H1 (cell line): ENCODE measurements around the gene TSPAN3. TPM values are rescaled to one million over a fixed set of nuclear protein-coding genes. Genes with fewer than 3 reads are reported as not detected.

Experiments used
- CTCF ChIA-PET: fragments of 300-600 bp; sonication (Branson Sonifier 250); formaldehyde crosslinking; loops from one replicate; lab custom pipeline; 2021; ENCODE audit not compliant: partially characterized antibody; lab: Charles Lee
- POLR2A ChIA-PET: fragments of 300-600 bp; sonication (Branson Sonifier 250); formaldehyde crosslinking; loops from one replicate; lab custom pipeline; 2021; ENCODE audit warnings: inconsistent platforms; ENCODE audit not compliant: partially characterized antibody; lab: Charles Lee
- DNase-seq, 2 experiments: peaks; one replicate each; pipeline versions ENCODE4 v3.0.0 to v3.0.0-alpha.2; 2010 to 2022; ENCODE audit warnings: low spot score in 2 of 2, low read depth in 1 of 2, mixed read lengths in 1 of 2
- FAIRE-seq: peaks from 2 replicates; lab custom pipeline; 2011; peaks lifted over from hg19 to GRCh38; lab: Jason Lieb, UNC
- H2AFZ ChIP-seq: 2 replicates; pipeline ENCODE4 v1.8.1; 2012; ENCODE audit warnings: low read length, inconsistent platforms
- H2AK5ac ChIP-seq: 2 replicates; pipeline ENCODE4 v1.6.1; 2013; ENCODE audit warnings: low read depth, low read length
- H2BK120ac ChIP-seq: replicated peaks from 2 replicates; pipeline ENCODE3; 2013; ENCODE audit warnings: low read depth, low read length, inconsistent platforms
- H2BK12ac ChIP-seq: 2 replicates; pipeline ENCODE4 v1.6.1; 2013; ENCODE audit warnings: low read depth, low read length
- H2BK15ac ChIP-seq: 2 replicates; pipeline ENCODE4 v1.6.1; 2013; ENCODE audit warnings: low read length
- H2BK20ac ChIP-seq: 2 replicates; pipeline ENCODE4 v1.6.1; 2013; ENCODE audit warnings: low read length
- H2BK5ac ChIP-seq: 2 replicates; pipeline ENCODE4 v1.6.1; 2013; ENCODE audit warnings: low read depth, low read length
- H3K14ac ChIP-seq: 2 replicates; pipeline ENCODE4 v1.6.1; 2013; ENCODE audit warnings: inconsistent platforms; ENCODE audit not compliant: insufficient read length
- H3K18ac ChIP-seq: 2 replicates; pipeline ENCODE4 v1.6.1; 2013; ENCODE audit warnings: low read length; ENCODE audit errors: extremely low read depth
- H3K23ac ChIP-seq: 2 replicates; pipeline ENCODE4 v1.6.1; 2013; ENCODE audit warnings: inconsistent platforms; ENCODE audit not compliant: insufficient read length
- H3K23me2 ChIP-seq: 2 replicates; pipeline ENCODE4 v1.6.1; 2013; ENCODE audit warnings: low read depth, low read length
- H3K27ac ChIP-seq: 2 replicates; pipeline ENCODE4 v1.6.1; 2011; ENCODE audit warnings: low read depth, low read length, inconsistent platforms
- H3K27me3 ChIP-seq, 4 experiments: replicated peaks in 1 of 4; 1 replicate in 1 of 4; 2 replicates in 3 of 4; pipeline versions ENCODE4 v1.6.1 to v1.8.1; 2011 to 2013; ENCODE audit warnings: low read length in 3 of 4, mild to moderate bottlenecking in 3 of 4, inconsistent platforms in 2 of 4, mixed read lengths in 2 of 4, moderate library complexity in 1 of 4; ENCODE audit not compliant: control insufficient read depth in 3 of 4, insufficient read depth in 3 of 4; ENCODE audit errors: extremely low read depth in 1 of 4
- H3K36me3 ChIP-seq, 4 experiments: 2 replicates each; pipeline versions ENCODE4 v1.6.1 to v1.8.1; 2011 to 2013; ENCODE audit warnings: mild to moderate bottlenecking in 4 of 4, low read length in 3 of 4, moderate library complexity in 2 of 4, control low read depth in 1 of 4, inconsistent platforms in 1 of 4; ENCODE audit not compliant: insufficient read depth in 4 of 4, control insufficient read depth in 2 of 4
- H3K4ac ChIP-seq: replicated peaks from 2 replicates; pipeline ENCODE3; 2013; ENCODE audit warnings: low read length, low read depth, mixed read lengths, inconsistent platforms; ENCODE audit not compliant: insufficient read length
- H3K4me1 ChIP-seq, 4 experiments: replicated peaks in 1 of 4; 1 replicate in 1 of 4; 2 replicates in 3 of 4; pipeline versions ENCODE4 v1.6.1 to v1.8.1; 2011 to 2013; ENCODE audit warnings: low read length in 3 of 4, inconsistent platforms in 2 of 4, mixed read lengths in 1 of 4; ENCODE audit not compliant: insufficient read depth in 4 of 4, control insufficient read depth in 3 of 4
- H3K4me2 ChIP-seq, 2 experiments: 2 replicates each; pipeline versions ENCODE4 v1.6.1 to v1.8.1; 2011 to 2013; ENCODE audit warnings: low read depth in 2 of 2, low read length in 2 of 2, control low read depth in 1 of 2, inconsistent platforms in 1 of 2, mild to moderate bottlenecking in 1 of 2; ENCODE audit not compliant: insufficient read depth in 1 of 2
- H3K4me3 ChIP-seq, 4 experiments: fragments of 200-600, 300-600 bp in 1 of 4; sonication (generic), shearing (Covaris generic), sonication (Bioruptor Twin) in 1 of 4; 2 replicates each; pipeline versions ENCODE4 v1.5.1 to v1.8.1; 2011 to 2016; ENCODE audit warnings: low read length in 4 of 4, low read depth in 3 of 4, control low read depth in 2 of 4, inconsistent platforms in 2 of 4, mild to moderate bottlenecking in 2 of 4, mixed read lengths in 1 of 4, moderate library complexity in 1 of 4; ENCODE audit not compliant: insufficient read depth in 2 of 4; ENCODE audit errors: extremely low read depth in 1 of 4
- H3K56ac ChIP-seq: replicated peaks from 2 replicates; pipeline ENCODE3; 2013; ENCODE audit warnings: low read depth, mild to moderate bottlenecking, mixed read lengths, low read length, inconsistent platforms; ENCODE audit not compliant: insufficient read length
- H3K79me1 ChIP-seq: 2 replicates; pipeline ENCODE4 v1.6.1; 2013; ENCODE audit warnings: low read depth, low read length, control low read depth
- H3K79me2 ChIP-seq, 2 experiments: 2 replicates each; pipeline versions ENCODE4 v1.6.1 to v1.8.1; 2012 to 2013; ENCODE audit warnings: low read length in 2 of 2, mild to moderate bottlenecking in 2 of 2, inconsistent platforms in 1 of 2; ENCODE audit not compliant: insufficient read depth in 2 of 2, control insufficient read depth in 1 of 2
- H3K9ac ChIP-seq, 4 experiments: replicated peaks in 1 of 4; 1 replicate in 1 of 4; 2 replicates in 3 of 4; pipeline versions ENCODE4 v1.6.1 to v1.8.1; 2011 to 2013; ENCODE audit warnings: low read depth in 3 of 4, low read length in 3 of 4, control low read depth in 2 of 4, mild to moderate bottlenecking in 2 of 4, moderate library complexity in 2 of 4, inconsistent platforms in 1 of 4; ENCODE audit errors: extremely low read depth in 1 of 4
- H3K9me3 ChIP-seq, 2 experiments: 2 replicates each; pipeline versions ENCODE4 v1.6.1 to v1.8.1; 2012 to 2013; ENCODE audit warnings: mild to moderate bottlenecking in 2 of 2, moderate library complexity in 2 of 2, control low read depth in 1 of 2, inconsistent platforms in 1 of 2, low read depth in 1 of 2, low read length in 1 of 2, mixed read lengths in 1 of 2; ENCODE audit not compliant: insufficient read depth in 2 of 2
- H4K20me1 ChIP-seq, 2 experiments: replicated peaks in 1 of 2; 2 replicates each; pipeline versions ENCODE3 to v1.8.1; 2011 to 2013; ENCODE audit warnings: inconsistent platforms in 2 of 2, low read length in 2 of 2, mild to moderate bottlenecking in 1 of 2; ENCODE audit not compliant: insufficient read depth in 2 of 2, control insufficient read depth in 1 of 2
- H4K5ac ChIP-seq: 2 replicates; pipeline ENCODE4 v1.6.1; 2013; ENCODE audit warnings: low read length, low read depth, mixed read lengths, inconsistent platforms; ENCODE audit not compliant: insufficient read length
- H4K8ac ChIP-seq: 2 replicates; pipeline ENCODE4 v1.8.0; 2013; ENCODE audit warnings: mild to moderate bottlenecking, moderate library complexity, low read length, inconsistent platforms; ENCODE audit not compliant: insufficient read depth; ENCODE audit errors: extremely low read depth
- H4K91ac ChIP-seq: replicated peaks from 2 replicates; pipeline ENCODE3; 2013; ENCODE audit warnings: low read length, mixed read lengths, inconsistent platforms; ENCODE audit not compliant: insufficient read length
- BCL11A ChIP-seq, 2 experiments: IDR thresholded peaks; one replicate each; pipeline ENCODE4 v1.6.1; 2011; ENCODE audit warnings: low read depth in 2 of 2, low read length in 2 of 2, mild to moderate bottlenecking in 2 of 2
- CBX5 ChIP-seq: fragments of 300-800, 300-1000 bp; sonication (generic); IDR thresholded peaks from 2 replicates; pipeline ENCODE4 v1.7.1; 2016; ENCODE audit warnings: antibody characterized with exemption, low read length, low read depth
- CHD1 ChIP-seq: IDR thresholded peaks from 2 replicates; pipeline ENCODE4 v1.6.1; 2012; ENCODE audit warnings: low read depth, low read length, improper control_type of control experiment
- HDAC2 ChIP-seq, 2 experiments: fragments of 300-600 bp in 1 of 2; sonication (generic) in 1 of 2; IDR thresholded peaks; 2 replicates each; pipeline ENCODE4 v1.6.1; 2011 to 2012; ENCODE audit warnings: low read depth in 2 of 2, low read length in 2 of 2, mild to moderate bottlenecking in 2 of 2, moderate library complexity in 2 of 2, borderline replicate concordance in 1 of 2, inconsistent platforms in 1 of 2
- MAX ChIP-seq: IDR thresholded peaks from 2 replicates; pipeline ENCODE4 v1.6.1; 2012; ENCODE audit warnings: inconsistent platforms
- PHF8 ChIP-seq: fragments of 200-600 bp; sonication (generic); conservative IDR thresholded peaks from 2 replicates; pipeline ENCODE4 v1.7.1; 2012; ENCODE audit warnings: low read depth, mild to moderate bottlenecking, inconsistent platforms, low read length, moderate library complexity
- POU5F1 ChIP-seq: IDR thresholded peaks from 2 replicates; pipeline ENCODE4 v1.6.1; 2011; ENCODE audit warnings: low read depth, mild to moderate bottlenecking, low read length, moderate library complexity
- RXRA ChIP-seq: IDR thresholded peaks from 2 replicates; pipeline ENCODE4 v1.6.1; 2011; ENCODE audit warnings: low read depth, mild to moderate bottlenecking, low read length, moderate library complexity; ENCODE audit not compliant: insufficient read depth
- SP1 ChIP-seq: IDR thresholded peaks from 2 replicates; pipeline ENCODE4 v1.6.1; 2011; ENCODE audit warnings: low read depth, low read length
- TAF1 ChIP-seq: IDR thresholded peaks from 2 replicates; pipeline ENCODE4 v1.6.1; 2011; ENCODE audit warnings: mild to moderate bottlenecking, low read depth, low read length
- TCF12 ChIP-seq: IDR thresholded peaks from 2 replicates; pipeline ENCODE4 v1.6.1; 2011; ENCODE audit warnings: low read depth, mild to moderate bottlenecking, low read length
- ZNF274 ChIP-seq: IDR thresholded peaks from 2 replicates; pipeline ENCODE4 v1.7.0; 2012; ENCODE audit warnings: low read length, borderline replicate concordance; ENCODE audit errors: extremely low read depth
- WGBS, 2 experiments: shearing (Covaris generic) in 1 of 2; methylation state at CpG; one replicate each; pipeline versions ENCODE4 v1.1.6 to v1.1.7; 2013 to 2015; ENCODE audit warnings: low lambda C conversion rate in 2 of 2, mixed read lengths in 2 of 2, inconsistent platforms in 1 of 2, low coverage in 1 of 2, missing lambda C conversion rate in 1 of 2; ENCODE audit not compliant: insufficient replicate concordance in 2 of 2, insufficient coverage in 1 of 2, insufficient read length in 1 of 2; ENCODE audit errors: extremely low coverage in 1 of 2, missing lambda C conversion rate in 1 of 2; 5-methylcytosine and 5-hydroxymethylcytosine counted together
- polyA plus RNA-seq, 7 experiments: library from polyadenylated mRNA; depleted of rRNA in 3 of 7; stranded (reverse) in 5 of 7; unstranded in 2 of 7; fragments of >200 nt in 5 of 7; fragments of 200-250 nt in 2 of 7; gene quantifications; 1 replicate in 5 of 7; 2 replicates in 1 of 7; 4 replicates in 1 of 7; pipeline versions ENCODE4 v1.2.1 to v1.2.3, GENCODE V29; 2011 to 2013; ENCODE audit warnings: missing spikeins in 2 of 7, mixed read lengths in 2 of 7
- total RNA-seq: library from RNA; stranded (reverse); fragmentation: NEBNext Ultra II Directional; extraction: Animal tissue kit (Norgen Biotek cat#: 25700); gene quantifications from 2 replicates; pipeline ENCODE4 v1.2.1, GENCODE V29; 2021

The TSPAN3 gene
- total and polyA plus RNA-seq, 2 of the 8 experiments (the other 6 are each of a cell fraction or from before 2014, with no cell fraction given) = 107 to 238 TPM

- Histone ChIP-seq H2BK15ac (no peak overlapping the region), H3K9ac (no peak overlapping the region), H2AFZ (no peak overlapping the region), H3K23me2 (no peaks in the 10 kb centered on the region), H4K5ac (no peak overlapping the region), H2BK20ac (no peak overlapping the region), H3K36me3 (no peaks in the 10 kb centered on the region), H3K27ac (no peak overlapping the region), H4K91ac (no peak overlapping the region), H3K9me3 (no peaks in the 10 kb centered on the region), H2BK120ac (no peak overlapping the region), H3K56ac (no peak overlapping the region), H3K4me1 (peaks cover 0 to 8% (median 6%) of the 10 kb centered on the region in 4 experiments; a peak in 3 of 7 replicates), H3K4ac (no peak overlapping the region), H4K8ac (no peak overlapping the region), H3K18ac (no peak overlapping the region), H2AK5ac (no peak overlapping the region), H2BK5ac (no peak overlapping the region), H3K4me3 (no peak overlapping the region), H3K23ac (no peak overlapping the region), H3K14ac (no peak overlapping the region), H3K79me2 (peaks cover 0 to 80% of the 10 kb centered on the region in 2 experiments; a peak in 2 of 4 replicates), H3K4me2 (no peak overlapping the region), H4K20me1 (peaks cover 7 to 12% of the 10 kb centered on the region in 2 experiments), H3K79me1 (no peaks in the 10 kb centered on the region), H2BK12ac (no peak overlapping the region), H3K27me3 (no peaks in the 10 kb centered on the region)
- ChIA-PET CTCF (interaction anchor here (1.2 to 1.9 kb wide), 7 partner anchors 9 to 687 kb away, joined by 3 to 11 read pairs (median 4); no protein-coding TSS in a partner anchor), POLR2A (interaction anchor here (1.6 to 2.5 kb wide), 3 partner anchors 10 to 14 kb away, joined by 5 to 12 read pairs (median 11); partner anchors contain the start of gene TSPAN3)
- no peak for FAIRE-seq
- 90% methylated on average over 2 of the region's 2 CpGs; no CpG with 5 or more reads in 1 of the 2 experiments for WGBS, 2 experiments
- no peak for DNase-seq
- TF ChIP-seq HDAC2 (IDR thresholded peaks at IDR 0.05; ENCODE audit: borderline replicate concordance in 1 of 2, low read depth in 2 of 2, low read length in 2 of 2) = no peak
- TF ChIP-seq MAX = no peak
- TF ChIP-seq CHD1 = no peak
- TF ChIP-seq POU5F1 = no peak
- no peak for TF ChIP-seq SP1
- TF ChIP-seq ZNF274 = no peak
- TF ChIP-seq BCL11A (IDR thresholded peaks at IDR 0.05; ENCODE audit: low read depth in 2 of 2, low read length in 2 of 2) = no peak
- TF ChIP-seq RXRA = no peak
- no peak for TF ChIP-seq TAF1
- TF ChIP-seq TCF12 = no peak
- TF ChIP-seq CBX5 = no peak
- no peak for TF ChIP-seq PHF8
These were observed 11.0 kb downstream of the TSPAN3 start for GRCh38 chr15:77059786-77060361.
